Mammary epithelial cell (primary cell): ENCODE measurements around the gene ACP5.

ENCODE experiments used
- CTCF ChIP-seq, 2 donors: IDR thresholded peaks in 1 of 2; conservative IDR thresholded peaks in 1 of 2; 2 replicates each; pipeline ENCODE4 v1.5.1; 2011 to 2012; ENCODE audit warnings: inconsistent platforms in 2 of 2, low read length in 2 of 2, mild to moderate bottlenecking in 2 of 2, control low read depth in 1 of 2, low read depth in 1 of 2; ENCODE audit not compliant: insufficient read depth in 1 of 2; ENCODE audit errors: extremely low read depth in 1 of 2
- EZH2 ChIP-seq: IDR thresholded peaks from 2 replicates; pipeline ENCODE4 v1.6.1; 2012; ENCODE audit warnings: low read length, inconsistent platforms, borderline replicate concordance

- no peak for TF ChIP-seq EZH2
- no peak for TF ChIP-seq CTCF (conservative IDR thresholded peaks at IDR 0.05 in 1 of 2, IDR thresholded peaks at IDR 0.05 in 1 of 2; ENCODE audit: extremely low read depth in 1 of 2, insufficient read depth in 1 of 2, low read depth in 1 of 2, low read length in 2 of 2)
Observed at GRCh38 chr19:11620553-11620952, 43.1 kb upstream of the ACP5 start.
